OCI-LY3 (cell line): Measurements from ENCODE around the gene PTGDR.

Experiments used
- H2AFZ ChIP-seq: fragments of 200-600, 300-600 bp; shearing (Covaris generic); 2 replicates; pipeline ENCODE4 v1.6.0; 2014; ENCODE audit warnings: antibody characterized with exemption, low read depth, low read length
- H3K27ac ChIP-seq: fragments of 200-600, 300-600 bp; sonication (generic); 2 replicates; pipeline ENCODE4 v1.5.1; 2014; ENCODE audit warnings: mild to moderate bottlenecking, low read length, moderate library complexity, mixed read lengths
- H3K27me3 ChIP-seq: fragments of 200-600, 300-600 bp; sonication (generic); 2 replicates; pipeline ENCODE4 v1.6.1; 2014; ENCODE audit warnings: low read depth, low read length, mixed read lengths
- H3K36me3 ChIP-seq: fragments of 200-600, 300-600 bp; sonication (generic); replicated peaks from 2 replicates; pipeline ENCODE3; 2014; ENCODE audit warnings: low read depth, low read length, mixed read lengths
- H3K4me1 ChIP-seq: fragments of 300-600, 200-600 bp; sonication (generic); 2 replicates; pipeline ENCODE4 v1.6.1; 2014; ENCODE audit warnings: low read length, mixed read lengths
- H3K4me2 ChIP-seq: fragments of 200-600, 300-600 bp; sonication (generic); 2 replicates; pipeline ENCODE4 v1.6.1; 2014; ENCODE audit warnings: low read length, mixed read lengths
- H3K4me3 ChIP-seq: fragments of 300-600, 200-600 bp; sonication (generic); 2 replicates; pipeline ENCODE4 v1.5.1; 2014; ENCODE audit warnings: antibody characterized with exemption, mild to moderate bottlenecking, low read length, moderate library complexity
- H3K79me2 ChIP-seq: fragments of 300-600, 200-600 bp; shearing (Covaris generic); 2 replicates; pipeline ENCODE4 v1.6.1; 2014; ENCODE audit warnings: mild to moderate bottlenecking, low read length, mixed read lengths
- H3K9ac ChIP-seq: fragments of 300-600, 200-600 bp; shearing (Covaris generic); 2 replicates; pipeline ENCODE4 v1.6.0; 2014; ENCODE audit warnings: mild to moderate bottlenecking, low read length, moderate library complexity
- H3K9me3 ChIP-seq: fragments of 200-600, 300-600 bp; shearing (Covaris generic); 2 replicates; pipeline ENCODE4 v1.6.1; 2014; ENCODE audit warnings: low read length, mixed read lengths; ENCODE audit not compliant: insufficient read depth
- H4K20me1 ChIP-seq: fragments of 200-600, 300-600 bp; sonication (generic); 2 replicates; pipeline ENCODE4 v1.6.1; 2016; ENCODE audit warnings: low read length, mixed read lengths; ENCODE audit not compliant: insufficient read depth
- CTCF ChIP-seq: fragments of 200-600, 300-600 bp; sonication (generic); IDR thresholded peaks from 2 replicates; pipeline ENCODE4 v1.5.1; 2014; ENCODE audit warnings: antibody characterized with exemption, low read length, low read depth
- EZH2phosphoT487 ChIP-seq: fragments of 200-600 bp; shearing (Covaris generic); IDR thresholded peaks from 2 replicates; pipeline ENCODE4 v1.6.1; 2018; ENCODE audit warnings: antibody characterized with exemption, mixed run types, low read depth

Gene PTGDR, protein sequence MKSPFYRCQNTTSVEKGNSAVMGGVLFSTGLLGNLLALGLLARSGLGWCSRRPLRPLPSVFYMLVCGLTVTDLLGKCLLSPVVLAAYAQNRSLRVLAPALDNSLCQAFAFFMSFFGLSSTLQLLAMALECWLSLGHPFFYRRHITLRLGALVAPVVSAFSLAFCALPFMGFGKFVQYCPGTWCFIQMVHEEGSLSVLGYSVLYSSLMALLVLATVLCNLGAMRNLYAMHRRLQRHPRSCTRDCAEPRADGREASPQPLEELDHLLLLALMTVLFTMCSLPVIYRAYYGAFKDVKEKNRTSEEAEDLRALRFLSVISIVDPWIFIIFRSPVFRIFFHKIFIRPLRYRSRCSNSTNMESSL

DNA sequence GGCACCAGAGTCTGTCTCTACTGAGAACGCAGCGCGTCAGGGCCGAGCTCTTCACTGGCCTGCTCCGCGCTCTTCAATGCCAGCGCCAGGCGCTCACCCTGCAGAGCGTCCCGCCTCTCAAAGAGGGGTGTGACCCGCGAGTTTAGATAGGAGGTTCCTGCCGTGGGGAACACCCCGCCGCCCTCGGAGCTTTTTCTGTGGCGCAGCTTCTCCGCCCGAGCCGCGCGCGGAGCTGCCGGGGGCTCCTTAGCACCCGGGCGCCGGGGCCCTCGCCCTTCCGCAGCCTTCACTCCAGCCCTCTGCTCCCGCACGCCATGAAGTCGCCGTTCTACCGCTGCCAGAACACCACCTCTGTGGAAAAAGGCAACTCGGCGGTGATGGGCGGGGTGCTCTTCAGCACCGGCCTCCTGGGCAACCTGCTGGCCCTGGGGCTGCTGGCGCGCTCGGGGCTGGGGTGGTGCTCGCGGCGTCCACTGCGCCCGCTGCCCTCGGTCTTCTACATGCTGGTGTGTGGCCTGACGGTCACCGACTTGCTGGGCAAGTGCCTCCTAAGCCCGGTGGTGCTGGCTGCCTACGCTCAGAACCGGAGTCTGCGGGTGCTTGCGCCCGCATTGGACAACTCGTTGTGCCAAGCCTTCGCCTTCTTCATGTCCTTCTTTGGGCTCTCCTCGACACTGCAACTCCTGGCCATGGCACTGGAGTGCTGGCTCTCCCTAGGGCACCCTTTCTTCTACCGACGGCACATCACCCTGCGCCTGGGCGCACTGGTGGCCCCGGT lies at the start of gene PTGDR:
Gene PTGDR, plus strand, starts transcription at position 198 of the 778 bp plus-strand sequence. Its CDS starts 117 bp downstream, at position 315.
- Histone ChIP-seq H3K4me2 (peak within 1 kb of the TSS; percentile 84), H3K36me3 (no peaks in the 10 kb centered on the region), H3K79me2 (peaks cover 53% of the 10 kb centered on the region), H2AFZ (peak within 1 kb of the TSS; percentile 65; the same call in 1 of the 2 replicates), H3K4me3 (peak within 1 kb of the TSS; percentile 88), H3K9me3 (no peaks in the 10 kb centered on the region), H3K9ac (peak within 1 kb of the TSS; percentile 87), H3K27ac (peak within 1 kb of the TSS; percentile 69), H3K4me1 (peaks cover 42% of the 10 kb centered on the region), H4K20me1 (peaks cover 6% of the 10 kb centered on the region; the same call in 1 of the 2 replicates), H3K27me3 (no peaks in the 10 kb centered on the region)
- no peak for TF ChIP-seq EZH2phosphoT487
- TF ChIP-seq CTCF, result no peak

- Histone ChIP-seq H3K36me3 (no peaks in the 10 kb centered on the region), H3K4me2 (no peak overlapping the region), H2AFZ (no peak overlapping the region)
Observed at GRCh38 chr14:52219488-52220084, 47.9 kb upstream of the PTGDR start.

DNA sequence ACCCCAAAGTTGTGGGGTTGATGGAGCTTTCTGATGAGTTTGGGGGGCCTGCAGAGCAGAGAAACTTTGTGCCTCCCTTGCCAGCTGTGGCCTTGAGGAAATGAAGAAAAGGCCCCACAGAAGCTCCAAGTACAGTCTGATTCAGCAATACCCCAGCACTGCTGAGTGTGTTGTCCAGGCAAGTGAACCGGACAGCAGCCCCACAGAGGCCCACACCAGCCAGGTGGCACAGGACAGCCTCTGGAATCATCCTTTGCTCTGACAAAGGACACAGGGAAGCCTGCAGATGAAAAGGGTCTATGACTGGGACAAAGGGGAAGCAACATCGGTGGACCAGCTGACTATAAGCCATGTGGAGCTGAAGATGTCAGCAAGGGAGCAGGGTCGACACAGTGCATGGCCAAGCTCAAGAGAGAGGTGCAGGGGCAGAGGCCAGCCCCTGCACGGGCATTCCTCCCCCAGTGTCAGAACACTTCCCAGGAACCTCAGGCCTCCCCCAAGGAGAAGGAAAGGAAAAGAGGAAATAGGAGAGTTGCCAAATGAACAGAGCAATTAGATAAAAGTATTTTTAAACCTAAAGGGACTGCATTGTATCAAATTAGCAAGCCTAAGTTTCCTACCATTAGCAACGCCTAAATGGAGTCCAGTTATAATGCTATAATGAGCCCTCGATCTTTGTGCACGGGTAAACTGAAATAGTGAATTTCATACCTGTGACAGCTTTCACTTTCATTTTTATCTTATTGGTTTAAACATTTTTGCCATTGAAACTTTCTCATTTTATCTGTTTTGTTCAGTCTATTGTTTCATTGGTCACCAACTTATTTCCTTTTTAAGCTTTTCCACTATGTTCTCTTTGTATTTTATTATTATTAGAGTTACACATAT lies 46.3 kb upstream of the PTGDR start:
- no peaks in the 10 kb centered on the region for H3K9me3 ChIP-seq
- no peaks in the 10 kb centered on the region for H3K79me2 ChIP-seq
- no peaks in the 10 kb centered on the region for H3K36me3 ChIP-seq
- H3K27me3 ChIP-seq, result no peaks in the 10 kb centered on the region
- peak overlapping the region; percentile 84 for H3K4me2 ChIP-seq
- H3K9ac ChIP-seq, result peak overlapping the region; percentile 23
- peak overlapping the region; percentile 97 for H2AFZ ChIP-seq
- TF ChIP-seq CTCF (no peak), EZH2phosphoT487 (no peak)
- H4K20me1 ChIP-seq, result no peaks in the 10 kb centered on the region
- H3K4me1 ChIP-seq, result peaks cover 29% of the 10 kb centered on the region
- H3K4me3 ChIP-seq, result peak overlapping the region; percentile 58
- peak overlapping the region; percentile 2; the same call in 1 of the 2 replicates for H3K27ac ChIP-seq

More at GRCh38 chr14:52219488-52220084, 47.9 kb upstream of the PTGDR start:
- no peak overlapping the region for H3K27ac ChIP-seq
- no peak overlapping the region for H3K9ac ChIP-seq
- H4K20me1 ChIP-seq, result no peaks in the 10 kb centered on the region
- 0 out of 2 replicates have a peak, but pooled peaks cover 3% of the 10 kb centered on the region for H3K27me3 ChIP-seq
- peaks cover 29% of the 10 kb centered on the region for H3K4me1 ChIP-seq
- no peaks in the 10 kb centered on the region for H3K9me3 ChIP-seq
- TF ChIP-seq EZH2phosphoT487 (no peak), CTCF (no peak)
- no peaks in the 10 kb centered on the region for H3K79me2 ChIP-seq
- H3K4me3 ChIP-seq, result no peak overlapping the region
